Hippocampal formation (tissue), 2 donors: ENCODE results near the gene RAB6D.
"Not testable (repeated sequence)": the region's sequence is repeated elsewhere in the genome, so short reads cannot be mapped to it uniquely, and the experiment has no call there.

Experiments
- DNase-seq, 2 donors: peaks; one replicate each; lab custom pipeline; 2025; lab: John Stamatoyannopoulos, UW

RAB6D gene

GRCh38 chr2:131366643-131367042 is 2.7 kb upstream of the RAB6D start:
- no peak for DNase-seq

GRCh38 chr2:131365452-131365851 is 1.5 kb upstream of the RAB6D start:
- no peak for DNase-seq

- not testable (repeated sequence) for DNase-seq
Observed at GRCh38 chr2:131363213-131363612, 755 bp downstream of the RAB6D start.

- DNase-seq, result not testable (repeated sequence)
Observed at GRCh38 chr2:131361773-131362172, 2.2 kb downstream of the RAB6D start.

GRCh38 chr2:131353167-131353697 is 10.7 kb downstream of the RAB6D start:
- DNase-seq, result not testable (repeated sequence)

GRCh38 chr2:131349021-131349420 is 14.9 kb downstream of the RAB6D start:
- no peak for DNase-seq

- DNase-seq, result not testable (repeated sequence)
Observed at GRCh38 chr2:131347035-131347434, 16.9 kb downstream of the RAB6D start.

- DNase-seq, result not testable (repeated sequence)
Observed at GRCh38 chr2:131339307-131339706, 24.7 kb downstream of the RAB6D start.

- peak in 1 of 2 donors; percentile 5 for DNase-seq
Observed at GRCh38 chr2:131335319-131335718, 28.6 kb downstream of the RAB6D start.

- not testable (repeated sequence) for DNase-seq
Observed at GRCh38 chr2:131332709-131333108, 31.3 kb downstream of the RAB6D start.

GRCh38 chr2:131331000-131331399 is 33.0 kb downstream of the RAB6D start:
- not testable (repeated sequence) for DNase-seq

GRCh38 chr2:131322209-131322608 is 41.8 kb downstream of the RAB6D start:
- no peak for DNase-seq

- not testable (repeated sequence) for DNase-seq
Observed at GRCh38 chr2:131321344-131321743, 42.6 kb downstream of the RAB6D start.

- not testable (repeated sequence) for DNase-seq
Observed at GRCh38 chr2:131311001-131311400, 53.0 kb downstream of the RAB6D start.
